Fibroblast of skin of left biceps (primary cell): ENCODE data around the gene OR4F29.
"Not testable (repeated sequence)": the region's sequence is repeated elsewhere in the genome, so short reads cannot be mapped to it uniquely, and the experiment has no call there.

Experiments
- DNase-seq, 2 experiments: peaks; one replicate each; pipeline ENCODE4 v3.0.0-alpha.2; 2013; ENCODE audit warnings: low read depth in 2 of 2

The OR4F29 gene

GRCh38 chr1:451578-451977 is at the start of gene OR4F29:
OR4F29 (minus strand) TSS chr1:451678; CDS start chr1:451678, 0 bp downstream.
- DNase-seq: not testable (repeated sequence)
